Activated T-cell treated with anti-CD3 and anti-CD28 coated beads, Interleukin-2, amount 50 U/mL, for 48 hours (primary cell): Measurements from ENCODE around the gene CACNA1C.

Source experiments
- DNase-seq, 2 experiments: peaks; one replicate each; pipeline ENCODE4 v3.0.0-alpha.2; 2020

Gene CACNA1C

DNA sequence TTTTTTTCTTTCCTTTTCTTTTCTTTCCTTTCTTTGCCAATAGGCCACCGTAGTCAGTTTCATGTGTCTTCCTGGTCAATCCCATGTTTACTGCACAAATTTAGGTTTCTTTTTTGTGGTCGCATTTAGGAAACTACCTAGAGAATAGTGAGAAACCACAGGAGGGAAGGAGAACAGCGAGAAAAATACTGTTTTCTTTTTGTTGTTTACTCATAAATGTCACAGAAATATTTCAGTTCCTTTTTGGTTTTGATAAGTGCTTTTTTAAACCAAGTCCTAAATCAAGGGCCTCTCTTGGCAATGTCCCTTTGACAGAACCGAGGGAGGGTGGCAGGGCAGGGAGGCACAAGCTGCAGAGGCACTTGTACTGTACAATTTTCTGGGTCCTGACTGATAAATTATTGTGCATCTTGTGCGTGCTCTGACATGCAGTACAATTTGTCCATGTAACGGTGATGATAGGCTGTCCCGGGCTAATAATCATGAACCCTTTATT is 326.1 kb downstream of the CACNA1C start:
- no peak for DNase-seq

DNA sequence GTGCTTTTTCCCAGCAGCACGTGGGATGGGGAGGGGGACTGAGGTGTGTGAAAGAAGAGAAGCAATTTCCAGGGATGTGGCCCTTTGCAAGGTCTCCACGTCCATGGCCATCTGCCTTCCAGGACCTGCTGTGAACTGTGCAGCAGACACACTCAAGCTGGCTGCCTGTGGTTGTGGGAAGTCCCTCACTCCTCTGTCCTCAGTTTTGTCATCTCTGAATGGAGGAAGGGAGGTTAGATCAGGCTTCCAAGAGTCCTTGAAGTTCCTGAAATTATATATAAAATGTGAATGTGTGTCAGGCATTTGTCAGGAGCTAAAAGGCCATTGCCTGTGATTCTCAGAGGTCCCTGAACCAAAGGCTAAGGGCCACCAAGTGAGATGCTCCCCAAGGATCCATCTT is 328.2 kb downstream of the CACNA1C start:
- DNase-seq = no peak

GRCh38 chr12:2382370-2383155 is 329.8 kb downstream of the CACNA1C start:
- no peak for DNase-seq

DNA sequence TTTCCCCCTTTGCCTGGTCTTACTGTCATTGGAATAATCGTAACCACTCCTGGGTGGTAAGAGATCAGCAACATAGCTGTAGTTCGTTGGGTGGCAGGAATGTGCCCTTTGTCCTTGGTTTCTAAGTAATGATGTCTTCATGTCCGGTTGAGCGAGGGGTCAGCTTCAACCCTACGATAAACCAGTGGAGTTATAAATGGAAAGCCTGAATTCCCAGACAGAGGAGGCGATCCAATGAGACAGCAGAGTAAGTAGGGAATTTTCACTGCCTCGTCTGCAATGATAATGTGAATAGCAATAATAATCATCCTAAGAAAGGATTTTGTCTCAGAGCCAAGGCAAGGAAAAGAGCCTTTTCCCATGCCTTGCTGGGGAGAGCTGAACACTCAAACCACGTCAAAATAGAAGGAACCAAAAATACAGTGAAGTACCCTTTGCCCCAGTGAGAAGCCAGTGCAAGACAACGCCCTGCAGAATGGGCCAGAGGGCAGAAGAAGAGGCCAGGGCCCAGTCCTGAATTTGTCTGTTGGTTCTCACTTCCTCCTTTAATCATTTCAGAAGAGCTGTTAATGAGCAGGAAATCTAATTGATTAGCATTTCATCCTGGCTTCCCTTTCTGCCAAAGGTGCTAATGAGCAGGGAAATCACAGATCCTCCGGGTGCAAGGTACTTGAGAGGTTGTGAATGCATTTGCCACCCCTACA is 330.7 kb downstream of the CACNA1C start:
- no peak for DNase-seq

DNA sequence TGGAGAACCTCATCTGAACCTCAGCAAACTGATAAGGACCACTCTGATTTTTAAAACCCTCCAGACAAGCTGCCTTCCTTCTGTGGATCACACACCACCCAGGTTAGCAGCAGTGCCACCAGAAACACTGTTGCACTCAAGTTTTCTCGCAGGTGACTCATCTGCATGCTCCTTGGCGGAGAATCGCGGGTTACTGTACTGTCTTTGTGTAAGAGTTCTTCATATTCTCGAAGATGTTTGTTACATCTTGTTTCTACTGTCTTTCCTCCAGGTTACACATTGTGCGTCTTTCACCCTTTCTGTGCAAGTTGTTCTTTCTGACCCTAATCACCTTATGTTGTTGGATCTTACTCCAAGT is 331.2 kb downstream of the CACNA1C start:
- DNase-seq = no peak

GRCh38 chr12:2384533-2385351 is 332.0 kb downstream of the CACNA1C start:
- no peak for DNase-seq

- no peak for DNase-seq
Observed at GRCh38 chr12:2385529-2385928, 332.7 kb downstream of the CACNA1C start.

- no peak for DNase-seq
Observed at GRCh38 chr12:2386566-2386965, 333.8 kb downstream of the CACNA1C start.

- DNase-seq = peak; percentile 73 to 76
Observed at GRCh38 chr12:2387103-2387834, 334.5 kb downstream of the CACNA1C start.

DNA sequence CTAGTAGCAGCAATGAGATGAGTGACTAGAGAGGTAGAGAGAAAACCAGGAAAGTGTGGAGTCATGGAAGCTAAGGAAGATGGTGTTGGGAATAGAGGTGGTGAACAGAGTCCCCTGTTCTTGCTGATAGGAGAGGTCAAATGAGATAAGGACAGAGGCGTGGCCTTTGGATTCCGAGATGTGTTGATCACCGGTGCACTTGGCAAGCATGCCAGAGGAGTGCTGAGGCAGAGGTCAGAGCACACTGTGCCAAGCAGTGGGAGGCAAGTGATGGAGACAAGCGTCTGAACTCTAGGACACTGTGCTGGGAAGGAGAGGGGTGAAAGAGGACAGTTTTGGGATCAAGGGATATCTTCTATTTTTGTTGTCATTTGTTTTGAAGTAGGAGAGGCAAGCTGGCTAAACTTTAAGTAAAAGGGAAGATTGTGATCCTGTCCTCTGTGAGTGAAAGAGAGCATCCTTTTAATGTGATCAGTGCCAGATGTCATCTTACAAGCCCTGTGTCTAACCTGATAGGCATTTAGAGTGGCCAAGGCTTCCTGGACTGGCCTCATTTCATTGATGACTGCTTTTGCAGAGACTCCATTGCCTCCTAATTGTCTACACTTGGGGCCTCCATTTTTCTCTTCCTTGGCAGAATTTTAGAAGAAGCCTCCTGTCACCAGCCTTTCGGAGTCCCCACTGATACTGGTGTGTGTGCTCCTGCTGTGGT is 336.4 kb downstream of the CACNA1C start:
- DNase-seq = no peak

DNA sequence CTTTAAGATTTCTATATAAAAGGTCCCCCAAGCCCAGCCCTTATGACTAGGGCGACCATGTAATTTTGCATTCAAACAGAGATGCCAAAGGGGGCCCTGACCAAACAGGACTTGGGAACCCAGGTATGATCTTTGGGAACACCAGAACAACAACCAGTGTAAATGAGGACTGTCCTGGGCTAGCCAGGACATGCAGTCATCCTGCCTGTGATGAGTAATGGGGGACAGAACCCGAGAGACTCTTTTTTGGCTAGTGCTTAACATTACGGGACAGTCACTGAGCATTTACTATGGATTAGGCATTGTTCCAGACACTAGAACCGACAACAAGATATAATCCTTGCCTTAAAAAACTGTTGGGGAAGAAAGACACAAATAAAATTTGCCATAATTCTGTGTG is 337.3 kb downstream of the CACNA1C start:
- DNase-seq = no peak

- no peak for DNase-seq
Observed at GRCh38 chr12:2390850-2391390, 338.1 kb downstream of the CACNA1C start.

DNA sequence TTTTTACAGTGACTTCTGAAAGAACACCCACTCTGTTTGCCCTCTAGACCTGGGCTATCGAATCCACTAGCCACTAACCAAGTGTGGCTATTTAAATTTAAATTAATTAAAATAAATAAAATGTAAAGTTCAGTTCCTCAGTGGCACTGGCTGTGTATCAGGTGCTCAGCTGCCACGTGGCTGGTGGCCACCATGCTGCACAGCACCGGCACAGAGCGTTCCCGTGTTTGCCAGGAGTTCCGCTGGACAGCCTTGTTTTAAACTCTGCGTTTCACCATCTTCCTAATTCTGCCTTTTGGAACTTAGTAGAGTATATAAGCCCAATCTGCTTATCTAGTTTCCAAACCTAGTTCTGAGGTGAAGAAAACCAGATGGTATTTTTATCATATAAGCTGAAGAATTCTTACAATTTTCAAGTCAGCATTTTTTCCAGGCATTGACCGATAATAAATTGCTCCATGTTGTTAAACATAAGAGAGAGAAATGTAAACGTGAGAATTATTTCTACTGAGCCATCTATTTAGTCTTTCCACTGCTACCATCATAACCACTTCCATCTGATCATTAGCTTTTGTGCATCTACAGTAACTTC is 339.0 kb downstream of the CACNA1C start:
- no peak for DNase-seq

DNA sequence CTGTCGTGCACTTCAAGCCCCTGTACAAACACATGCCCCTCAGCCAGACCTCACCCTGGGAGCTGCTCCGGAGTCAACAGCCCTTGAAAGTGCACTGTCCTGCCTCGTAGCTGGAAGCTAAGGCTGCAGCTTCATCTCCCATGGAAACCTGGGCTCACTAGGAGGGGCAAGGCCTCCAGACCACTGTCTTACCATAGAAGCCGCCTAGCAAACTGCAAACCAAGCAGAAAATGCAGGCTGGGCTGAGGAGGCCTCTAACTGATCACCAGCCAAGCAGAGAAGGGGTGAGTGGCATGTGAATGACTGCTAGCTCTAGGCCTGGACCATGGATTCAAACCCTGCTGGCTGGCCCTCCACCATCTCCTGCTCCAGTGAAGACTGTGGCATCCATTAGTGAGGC is 340.2 kb downstream of the CACNA1C start:
- no peak for DNase-seq

DNA sequence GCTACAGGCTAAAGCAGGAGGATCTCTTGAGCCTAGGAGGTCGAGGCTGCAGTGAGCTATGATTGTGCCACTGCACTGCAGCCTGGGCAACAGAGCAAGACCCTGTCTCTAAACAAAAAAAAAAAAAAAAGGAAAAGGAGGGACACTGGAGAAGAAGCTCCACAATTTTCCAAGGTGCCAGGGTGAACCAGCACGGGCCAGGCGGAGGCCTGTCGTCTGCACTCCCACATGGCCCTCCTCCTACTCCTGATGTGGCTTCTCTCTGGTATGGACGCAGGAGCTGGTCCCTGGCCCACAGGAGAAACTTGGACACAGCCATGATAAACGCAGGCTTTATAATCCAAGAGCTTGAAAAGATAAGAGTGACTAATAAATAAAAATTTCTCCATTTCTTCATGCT is 341.2 kb downstream of the CACNA1C start:
- DNase-seq = no peak

DNA sequence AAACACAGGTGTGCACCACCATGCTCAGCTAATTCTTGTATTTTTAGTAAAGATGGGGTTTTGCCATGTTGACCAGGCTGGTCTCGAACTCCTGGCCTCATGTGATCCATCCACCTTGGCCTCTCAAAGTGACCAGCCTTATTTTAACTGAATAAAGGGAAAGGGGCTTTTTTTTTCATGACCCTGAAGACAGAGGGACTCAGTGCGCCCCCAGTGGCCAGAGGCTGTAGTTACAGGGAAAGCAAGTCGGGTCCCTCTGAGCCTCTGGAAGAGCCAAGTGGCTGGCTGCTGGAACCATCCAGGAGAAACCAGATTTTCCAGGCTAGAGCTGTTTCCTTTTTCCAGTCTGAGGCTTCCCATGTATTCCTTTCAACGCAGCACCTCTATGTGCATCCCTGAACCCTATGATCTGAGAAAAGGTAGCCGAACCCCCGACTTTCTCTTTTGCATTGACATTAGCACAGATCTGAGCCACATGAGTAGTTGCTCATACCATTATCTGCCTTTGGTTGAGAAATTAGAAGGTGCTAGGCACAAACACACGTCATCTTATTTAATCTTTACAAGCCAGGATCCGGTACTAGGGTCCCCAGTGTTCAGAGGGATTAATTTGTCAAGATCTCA is 342.7 kb downstream of the CACNA1C start:
- peak; percentile 62 to 66 for DNase-seq

GRCh38 chr12:2396448-2396871 is 343.7 kb downstream of the CACNA1C start:
- no peak for DNase-seq

GRCh38 chr12:2397356-2398045 is 344.7 kb downstream of the CACNA1C start:
- DNase-seq = no peak

DNA sequence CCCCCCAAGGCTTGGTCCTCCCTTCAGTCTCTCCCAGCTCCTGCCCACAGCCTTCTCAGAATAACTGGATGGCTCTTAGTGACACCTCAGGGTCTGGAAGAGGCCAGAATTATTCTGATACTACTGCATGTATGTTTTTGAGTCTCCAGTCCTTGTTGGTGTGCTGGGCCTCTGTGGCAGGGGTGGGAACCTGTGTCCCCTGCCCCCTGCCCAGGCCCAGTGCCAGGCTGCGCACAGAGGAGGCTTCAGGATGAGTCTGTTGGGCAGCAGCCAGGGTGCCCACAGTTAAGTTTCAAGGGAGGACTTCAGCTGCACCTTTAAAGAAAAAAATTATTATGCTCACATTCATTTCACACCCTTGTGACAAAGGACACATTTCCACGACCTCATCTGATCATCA is 348.3 kb downstream of the CACNA1C start:
- DNase-seq = no peak

DNA sequence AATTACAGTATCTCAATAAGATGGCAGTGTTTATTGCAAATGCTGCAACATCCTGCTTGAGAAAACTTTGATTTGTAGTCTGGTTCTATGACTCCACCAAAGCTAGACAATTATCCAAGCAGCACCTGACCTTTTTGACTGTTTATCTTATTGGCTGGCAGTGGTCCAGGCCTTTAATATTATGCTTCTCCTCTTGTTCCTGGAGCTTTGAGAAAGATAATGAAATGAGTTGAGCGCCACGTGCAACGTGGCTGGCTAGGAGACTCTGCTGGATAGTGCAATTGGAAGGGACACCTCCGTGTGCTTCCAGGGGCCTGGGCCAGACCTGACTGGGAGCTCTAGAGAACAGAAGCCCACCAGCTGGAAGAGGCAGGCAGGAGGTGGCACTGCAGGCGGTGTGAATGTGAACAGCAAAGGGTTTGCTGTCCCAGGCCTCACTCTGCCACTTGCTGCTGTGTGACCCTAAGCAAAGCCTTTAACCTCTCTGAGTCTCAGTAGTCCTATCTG is 349.3 kb downstream of the CACNA1C start:
- no peak for DNase-seq
